Upper lobe of left lung (tissue), 6 donors: ENCODE data around the gene RC3H2. TPM values are rescaled to one million over a fixed set of nuclear protein-coding genes. Genes with fewer than 3 reads are reported as not detected.

Source experiments
- ATAC-seq, 2 donors: fragments of 200-7000 bp; cut with Tn5 transposase; one replicate each; pipeline ENCODE4 v1.9.1; 2022; ENCODE audit warnings: mild to moderate bottlenecking in 2 of 2, moderate library complexity in 2 of 2; ENCODE audit not compliant: low FRiP score in 2 of 2
- DNase-seq, 2 donors: peaks; one replicate each; pipeline ENCODE4 v3.0.0-alpha.2; 2019 to 2020
- H3K27ac ChIP-seq, 4 donors: fragments of 200-600 bp; sonication (generic); one replicate each; pipeline ENCODE4 v1.5.1; 2016 to 2019
- H3K27me3 ChIP-seq, 4 donors: fragments of 200-600 bp; sonication (generic); one replicate each; pipeline ENCODE4 v1.5.1; 2017 to 2019
- H3K36me3 ChIP-seq, 4 donors: fragments of 200-600 bp; sonication (generic); one replicate each; pipeline ENCODE4 v1.5.1; 2016 to 2019
- H3K4me1 ChIP-seq, 4 donors: fragments of 200-600 bp; sonication (generic); one replicate each; pipeline ENCODE4 v1.5.1; 2018 to 2019
- H3K4me3 ChIP-seq, 4 donors: fragments of 200-600 bp; sonication (generic); one replicate each; pipeline ENCODE4 v1.5.1; 2017 to 2019; ENCODE audit warnings: mild to moderate bottlenecking in 2 of 4, moderate library complexity in 1 of 4
- H3K9me3 ChIP-seq, 4 donors: fragments of 200-600 bp; sonication (generic); one replicate each; pipeline ENCODE4 v1.5.1; 2018 to 2019
- CTCF ChIP-seq, 6 experiments: fragments of 450-650 bp in 4 of 6; fragments of 200-600 bp in 2 of 6; sonication (generic) in 2 of 6; IDR thresholded peaks; one replicate each; pipeline ENCODE4 v1.5.1; 2016 to 2019; ENCODE audit warnings: antibody characterized with exemption in 6 of 6
- EP300 ChIP-seq, 4 donors: sonication (generic); formaldehyde crosslinking; IDR thresholded peaks; one replicate each; pipeline ENCODE4 v1.5.1; 2017; ENCODE audit warnings: antibody characterized with exemption in 4 of 4, control low read depth in 2 of 4
- POLR2A ChIP-seq, 4 donors: fragments of 450-650 bp; IDR thresholded peaks; one replicate each; pipeline ENCODE4 v1.5.1; 2016 to 2017; ENCODE audit warnings: antibody characterized with exemption in 4 of 4, mild to moderate bottlenecking in 2 of 4
- POLR2AphosphoS5 ChIP-seq, 2 donors: sonication (generic); formaldehyde crosslinking; IDR thresholded peaks; one replicate each; pipeline ENCODE4 v1.5.1; 2017; ENCODE audit warnings: antibody characterized with exemption in 2 of 2
- WGBS, 2 donors: methylation state at CpG; one replicate each; pipeline ENCODE4 v1.1.5; 2017 to 2018; 5-methylcytosine and 5-hydroxymethylcytosine counted together
- total RNA-seq, 6 donors: library from RNA; depleted of rRNA in 4 of 6; stranded (reverse); fragments of >200 nt in 4 of 6; gene quantifications; one replicate each; pipeline versions ENCODE4 v1.1.0 to v1.2.1, GENCODE V29; 2016 to 2021
- donor health status: DM: no; HTN: no; CAD: no; lungs with moderate emphysema.
- donor health status: DM: no; HTN: yes; CAD: no; lungs with severe emphysema.

RC3H2 gene
- total RNA-seq, 6 donors from 2014 or later, result 23.9 to 65.0 (median 40.2) TPM

- H3K36me3 ChIP-seq, result peaks cover 0 to 46% (median 24%) of the 10 kb centered on the region in 4 donors
- 47 to 66% methylated on average over 3 of the region's 3 CpGs for WGBS, 2 donors
- no peak overlapping the region for H3K4me3 ChIP-seq
- TF ChIP-seq CTCF (IDR thresholded peaks at IDR 0.05), result no peak
- TF ChIP-seq POLR2A (IDR thresholded peaks at IDR 0.05), result no peak
- no peak for TF ChIP-seq POLR2AphosphoS5 (IDR thresholded peaks at IDR 0.05)
- TF ChIP-seq EP300 (IDR thresholded peaks at IDR 0.05), result no peak
- peaks cover 42 to 59% (median 48%) of the 10 kb centered on the region in 4 donors for H3K4me1 ChIP-seq
- DNase-seq (no peak), ATAC-seq (no peak)
- H3K27ac ChIP-seq, result peak overlapping the region; percentile 4 to 73 (median 49)
- no peaks in the 10 kb centered on the region for H3K9me3 ChIP-seq
- H3K27me3 ChIP-seq, result no peaks in the 10 kb centered on the region
Observed at GRCh38 chr9:122819326-122819725, 85.8 kb downstream of the RC3H2 start.

- H3K9me3 ChIP-seq, result no peaks in the 10 kb centered on the region
- DNase-seq (peak in 1 of 2 donors; percentile 44), ATAC-seq (peak; percentile 41 to 56)
- H3K4me1 ChIP-seq, result peaks cover 38 to 39% (median 39%) of the 10 kb centered on the region in 4 donors
- peaks cover 0 to 20% (median 10%) of the 10 kb centered on the region in 4 donors for H3K36me3 ChIP-seq
- H3K4me3 ChIP-seq, result peak overlapping the region in 1 of 4 donors; percentile 15
- peak overlapping the region; percentile 55 to 67 (median 61) for H3K27ac ChIP-seq
- peak; percentile 29 to 74 for TF ChIP-seq POLR2AphosphoS5 (IDR thresholded peaks at IDR 0.05)
- no peak for TF ChIP-seq CTCF (IDR thresholded peaks at IDR 0.05)
- WGBS, 2 donors, result 35 to 54% methylated on average over 16 to 17 of the region's 17 CpGs
- no peaks in the 10 kb centered on the region for H3K27me3 ChIP-seq
Observed at GRCh38 chr9:122816163-122816867, 88.8 kb downstream of the RC3H2 start.

- Histone ChIP-seq H3K4me1 (peaks cover 30 to 37% (median 32%) of the 10 kb centered on the region in 4 donors), H3K9me3 (no peaks in the 10 kb centered on the region), H3K4me3 (peak overlapping the region in 1 of 4 donors; percentile 15), H3K36me3 (peaks cover 0 to 20% (median 10%) of the 10 kb centered on the region in 4 donors), H3K27ac (peak overlapping the region; percentile 55 to 67 (median 61)), H3K27me3 (no peaks in the 10 kb centered on the region)
- ATAC-seq (no peak), DNase-seq (no peak)
- no peak for TF ChIP-seq POLR2A (IDR thresholded peaks at IDR 0.05)
- TF ChIP-seq EP300 (IDR thresholded peaks at IDR 0.05), result no peak
- no peak for TF ChIP-seq CTCF (IDR thresholded peaks at IDR 0.05)
- TF ChIP-seq POLR2AphosphoS5 (IDR thresholded peaks at IDR 0.05), result no peak
Observed at GRCh38 chr9:122815544-122815943, 89.6 kb downstream of the RC3H2 start.

GRCh38 chr9:122814545-122814944, 90.6 kb downstream of the RC3H2 start:
- Histone ChIP-seq H3K27ac (peak overlapping the region in 2 of 4 donors; percentile 4 to 63), H3K4me3 (no peak overlapping the region), H3K27me3 (no peaks in the 10 kb centered on the region), H3K9me3 (no peaks in the 10 kb centered on the region), H3K4me1 (peaks cover 25 to 32% (median 28%) of the 10 kb centered on the region in 4 donors), H3K36me3 (peaks cover 0 to 14% (median 3%) of the 10 kb centered on the region in 4 donors)
- DNase-seq (no peak), ATAC-seq (no peak)
- 47 to 74% methylated on average over 6 of the region's 6 CpGs for whole genome bisulfite sequencing, 2 donors
- no peak for TF ChIP-seq EP300 (IDR thresholded peaks at IDR 0.05)
- no peak for TF ChIP-seq POLR2A (IDR thresholded peaks at IDR 0.05)
- TF ChIP-seq POLR2AphosphoS5 (IDR thresholded peaks at IDR 0.05), result no peak
- TF ChIP-seq CTCF (IDR thresholded peaks at IDR 0.05), result no peak

GRCh38 chr9:122812736-122813135, 92.4 kb downstream of the RC3H2 start:
- TF ChIP-seq POLR2A (IDR thresholded peaks at IDR 0.05), result no peak
- no peak for TF ChIP-seq POLR2AphosphoS5 (IDR thresholded peaks at IDR 0.05)
- TF ChIP-seq EP300 (IDR thresholded peaks at IDR 0.05), result no peak
- no peak for TF ChIP-seq CTCF (IDR thresholded peaks at IDR 0.05)
- no peak overlapping the region for H3K27ac ChIP-seq
- no peaks in the 10 kb centered on the region for H3K27me3 ChIP-seq
- H3K9me3 ChIP-seq, result no peaks in the 10 kb centered on the region
- peaks cover 0 to 11% (median 2%) of the 10 kb centered on the region in 4 donors for H3K36me3 ChIP-seq
- DNase-seq (no peak), ATAC-seq (no peak)
- peaks cover 18 to 29% (median 23%) of the 10 kb centered on the region in 4 donors for H3K4me1 ChIP-seq
- H3K4me3 ChIP-seq, result no peak overlapping the region
- 70 to 89% methylated on average over 4 of the region's 4 CpGs for WGBS, 2 donors
